Astrocyte (in vitro differentiated cells and primary cell): ENCODE data around the gene RCOR3. TPM values are rescaled to one million over a fixed set of nuclear protein-coding genes. Genes with fewer than 3 reads are reported as not detected.

Experiments used
- DNase-seq: peaks from one replicate; pipeline ENCODE4 v3.0.0-alpha.2; 2010; ENCODE audit warnings: low read depth
- FAIRE-seq: peaks from 2 replicates; lab custom pipeline; 2011; peaks lifted over from hg19 to GRCh38; lab: Jason Lieb, UNC
- H2AFZ ChIP-seq: 2 replicates; pipeline ENCODE4 v1.6.0; 2012; ENCODE audit warnings: low read depth, low read length, inconsistent platforms
- H3K27ac ChIP-seq: 2 replicates; pipeline ENCODE4 v1.5.1; 2011; ENCODE audit warnings: low read depth, low read length, inconsistent platforms
- H3K27me3 ChIP-seq: 2 replicates; pipeline ENCODE4 v1.6.0; 2011; ENCODE audit warnings: low read length, inconsistent platforms; ENCODE audit not compliant: insufficient read depth
- H3K36me3 ChIP-seq: 2 replicates; pipeline ENCODE4 v1.5.1; 2011; ENCODE audit warnings: low read length, inconsistent platforms; ENCODE audit not compliant: insufficient read depth
- H3K4me1 ChIP-seq: 2 replicates; pipeline ENCODE4 v1.5.1; 2011; ENCODE audit warnings: low read length, inconsistent platforms; ENCODE audit not compliant: insufficient read depth
- H3K4me2 ChIP-seq: 2 replicates; pipeline ENCODE4 v1.6.0; 2012; ENCODE audit warnings: low read length, inconsistent platforms
- H3K4me3 ChIP-seq: 2 replicates; pipeline ENCODE4 v1.5.1; 2011; ENCODE audit warnings: low read depth, mild to moderate bottlenecking, low read length, inconsistent platforms; ENCODE audit not compliant: insufficient read depth
- H3K79me2 ChIP-seq: 2 replicates; pipeline ENCODE4 v1.6.0; 2012; ENCODE audit warnings: mild to moderate bottlenecking, low read length, inconsistent platforms; ENCODE audit not compliant: insufficient read depth
- H3K9ac ChIP-seq: 2 replicates; pipeline ENCODE4 v1.6.0; 2012; ENCODE audit warnings: mild to moderate bottlenecking, low read length, inconsistent platforms
- H3K9me3 ChIP-seq: 2 replicates; pipeline ENCODE4 v1.5.1; 2012; ENCODE audit warnings: low read depth, mild to moderate bottlenecking, low read length, inconsistent platforms; ENCODE audit not compliant: insufficient read depth
- H4K20me1 ChIP-seq: 2 replicates; pipeline ENCODE4 v1.6.0; 2012; ENCODE audit warnings: low read length, inconsistent platforms; ENCODE audit not compliant: insufficient read depth
- H3K27ac Mint-ChIP-seq: one replicate; pipeline ENCODE4 v1.8.0; 2021; ENCODE audit warnings: mild to moderate bottlenecking, mixed read lengths; ENCODE audit not compliant: unreplicated experiment
- H3K27me3 Mint-ChIP-seq: one replicate; pipeline ENCODE4 v1.8.0; 2021; ENCODE audit warnings: low read depth, mixed read lengths; ENCODE audit not compliant: unreplicated experiment
- H3K36me3 Mint-ChIP-seq: one replicate; pipeline ENCODE4 v1.8.0; 2021; ENCODE audit warnings: low read depth, mixed read lengths; ENCODE audit not compliant: unreplicated experiment
- H3K4me1 Mint-ChIP-seq: one replicate; pipeline ENCODE4 v1.8.0; 2021; ENCODE audit warnings: low read depth, mixed read lengths; ENCODE audit not compliant: unreplicated experiment
- H3K4me3 Mint-ChIP-seq: one replicate; pipeline ENCODE4 v1.8.0; 2021; ENCODE audit warnings: mild to moderate bottlenecking, moderate library complexity, mixed read lengths; ENCODE audit not compliant: unreplicated experiment
- H3K9me3 Mint-ChIP-seq: one replicate; pipeline ENCODE4 v1.8.0; 2021; ENCODE audit warnings: mild to moderate bottlenecking, mixed read lengths; ENCODE audit not compliant: unreplicated experiment
- CTCF ChIP-seq: IDR thresholded peaks from 2 replicates; pipeline ENCODE4 v1.5.1; 2011; ENCODE audit warnings: low read depth, mild to moderate bottlenecking, inconsistent platforms, low read length, moderate library complexity; ENCODE audit not compliant: insufficient read depth
- EZH2 ChIP-seq: IDR thresholded peaks from 2 replicates; pipeline ENCODE4 v1.6.1; 2012; ENCODE audit warnings: mild to moderate bottlenecking, low read length, inconsistent platforms; ENCODE audit not compliant: insufficient read depth
- total RNA-seq: library from RNA; stranded (reverse); gene quantifications from 2 replicates; pipeline ENCODE4 v1.2.1, GENCODE V29; 2021

The RCOR3 gene
- total RNA-seq, 1 donor from 2014 or later, result 68.2 TPM

- Histone ChIP-seq H3K79me2 (peaks cover 51% of the 10 kb centered on the region), H4K20me1 (peaks cover 45% of the 10 kb centered on the region), H3K4me2 (peak overlapping the region; percentile 90), H3K27me3 (no peaks in the 10 kb centered on the region), H3K9me3 (no peaks in the 10 kb centered on the region), H3K9ac (peak overlapping the region; percentile 79), H3K36me3 (no peaks in the 10 kb centered on the region), H3K27ac (no peak overlapping the region), H3K4me3 (peak overlapping the region; percentile 70), H2AFZ (peak overlapping the region; percentile 91), H3K4me1 (peaks cover 15% of the 10 kb centered on the region)
- DNase-seq (peak; percentile 55), FAIRE-seq (no peak)
- Mint-ChIP-seq H3K4me1 (peaks cover 21% of the 10 kb centered on the region), H3K27ac (no peak overlapping the region), H3K27me3 (peaks cover 2% of the 10 kb centered on the region), H3K4me3 (peak overlapping the region; percentile 91), H3K9me3 (peaks cover 2% of the 10 kb centered on the region), H3K36me3 (peaks cover 7% of the 10 kb centered on the region)
- TF ChIP-seq EZH2 (no peak), CTCF (no peak)
Observed at GRCh38 chr1:211327346-211327921, 68.3 kb downstream of the RCOR3 start.

GRCh38 chr1:211328084-211328694 lies 69.0 kb downstream of the RCOR3 start:
- H2AFZ ChIP-seq, result no peak overlapping the region
- no peaks in the 10 kb centered on the region for H3K9me3 ChIP-seq
- peaks cover 2% of the 10 kb centered on the region for H3K27me3 Mint-ChIP-seq
- no peak overlapping the region for H3K27ac Mint-ChIP-seq
- peak overlapping the region; percentile 90 for H3K4me2 ChIP-seq
- no peak for DNase-seq
- H3K4me3 Mint-ChIP-seq, result peak overlapping the region; percentile 91
- H3K9me3 Mint-ChIP-seq, result peaks cover 2% of the 10 kb centered on the region
- H3K79me2 ChIP-seq, result peaks cover 57% of the 10 kb centered on the region
- no peak for FAIRE-seq
- H3K36me3 ChIP-seq, result no peaks in the 10 kb centered on the region
- peaks cover 51% of the 10 kb centered on the region for H4K20me1 ChIP-seq
- no peaks in the 10 kb centered on the region for H3K27me3 ChIP-seq
- H3K4me1 ChIP-seq, result peaks cover 15% of the 10 kb centered on the region
- H3K4me3 ChIP-seq, result no peak overlapping the region
- TF ChIP-seq CTCF (no peak), EZH2 (no peak)
- H3K9ac ChIP-seq, result no peak overlapping the region
- H3K27ac ChIP-seq, result no peak overlapping the region
- H3K4me1 Mint-ChIP-seq, result peaks cover 21% of the 10 kb centered on the region
- peaks cover 7% of the 10 kb centered on the region for H3K36me3 Mint-ChIP-seq
